Thoracic aorta endothelial cell (primary cell): ENCODE results near the gene CYP4F12. TPM values are rescaled to one million over a fixed set of nuclear protein-coding genes. Genes with fewer than 3 reads are reported as not detected.

Source experiments
- total RNA-seq: library from RNA; depleted of rRNA; stranded (reverse); fragments of >200 nt; gene quantifications from 2 replicates; pipeline ENCODE4 v1.2.3, GENCODE V29; 2012

The CYP4F12 gene
- total RNA-seq = not detected in 2 replicates

GRCh38 chr19:15672580-15673175 is at the start of gene CYP4F12:
CYP4F12 (plus strand) TSS chr19:15673087; CDS start chr19:15673530, 443 bp downstream.

GRCh38 chr19:15640294-15640903 is 32.5 kb upstream of the CYP4F12 start, which contains the start of gene CYP4F3:
CYP4F3 (plus strand) TSS chr19:15640897; CDS start chr19:15641416, 519 bp downstream.

DNA sequence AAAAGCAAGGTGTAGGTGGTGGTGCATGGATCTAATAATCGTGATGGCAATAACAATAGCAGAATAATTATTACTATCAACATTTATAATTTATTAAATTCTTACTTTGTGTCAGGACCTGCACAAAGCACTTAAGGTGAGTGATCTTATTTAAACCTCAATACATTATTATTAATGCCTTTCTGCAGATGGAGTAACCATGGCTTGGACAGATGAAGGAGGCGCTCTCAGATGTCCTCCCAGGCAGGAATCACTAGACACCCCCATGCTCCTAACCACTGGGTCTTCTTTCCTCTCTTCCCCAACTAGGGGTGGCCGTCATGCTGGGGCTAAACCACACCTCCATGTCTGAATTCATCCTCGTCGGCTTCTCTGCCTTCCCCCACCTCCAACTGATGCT is 54.8 kb downstream of the CYP4F12 start, which contains the start of gene OR10H2:
OR10H2 (plus strand) TSS at position 301 of the 400 bp plus-strand sequence; CDS start at position 321, 20 bp downstream.

GRCh38 chr19:15737722-15738121 is 64.8 kb downstream of the CYP4F12 start, which contains the start of gene OR10H3:
OR10H3 (plus strand) TSS chr19:15737985; CDS start chr19:15741393, 3,408 bp downstream.

Other genes with a start within 250 kb of the CYP4F12 start
- 12.4 and 15.2 TPM in 2 replicates for gene WIZ, start 223.1 kb upstream of the CYP4F12 start, total RNA-seq
- 0.40 and 2.4 TPM in 2 replicates for gene RASAL3, start 208.5 kb upstream of the CYP4F12 start, total RNA-seq
- not detected in 2 replicates for gene PGLYRP2, start 193.6 kb upstream of the CYP4F12 start, total RNA-seq
- not detected in 2 replicates for gene CYP4F22, start 164.6 kb upstream of the CYP4F12 start, total RNA-seq
- not detected in 2 replicates for gene CYP4F8, start 57.9 kb upstream of the CYP4F12 start, total RNA-seq
- under 0.01 and 0.07 TPM in 2 replicates for gene CYP4F3, start 32.2 kb upstream of the CYP4F12 start, total RNA-seq
- not detected in 2 replicates for gene OR10H2, start 54.9 kb downstream of the CYP4F12 start, total RNA-seq
- gene OR10H3, start 64.9 kb downstream of the CYP4F12 start, total RNA-seq = not detected in 2 replicates
- not detected in 2 replicates for gene OR10H5, start 114.6 kb downstream of the CYP4F12 start, total RNA-seq
- gene OR10H1, start 142.6 kb downstream of the CYP4F12 start, total RNA-seq = not detected in 2 replicates
- not detected in 2 replicates for gene CYP4F2, start 225.0 kb downstream of the CYP4F12 start, total RNA-seq